SU-DHL-6 (cell line): ENCODE data around the gene DYNLT2.

Experiments
- EZH2phosphoT487 ChIP-seq: fragments of 200-600 bp; sonication (generic), shearing (Covaris generic); conservative IDR thresholded peaks from 2 replicates; pipeline ENCODE4 v1.6.1; 2018; ENCODE audit warnings: mild to moderate bottlenecking, antibody characterized with exemption, low read length, moderate library complexity, mixed read lengths
- TF ChIP-seq, protein P1 (sequence below): fragments of 200-600 bp; sonication (generic); IDR thresholded peaks from one replicate; pipeline ENCODE4 v1.5.1; 2017; ENCODE audit warnings: antibody characterized with exemption, mild to moderate bottlenecking, low read length, moderate library complexity; ENCODE audit not compliant: insufficient read depth, poor library complexity, severe bottlenecking

DNA sequence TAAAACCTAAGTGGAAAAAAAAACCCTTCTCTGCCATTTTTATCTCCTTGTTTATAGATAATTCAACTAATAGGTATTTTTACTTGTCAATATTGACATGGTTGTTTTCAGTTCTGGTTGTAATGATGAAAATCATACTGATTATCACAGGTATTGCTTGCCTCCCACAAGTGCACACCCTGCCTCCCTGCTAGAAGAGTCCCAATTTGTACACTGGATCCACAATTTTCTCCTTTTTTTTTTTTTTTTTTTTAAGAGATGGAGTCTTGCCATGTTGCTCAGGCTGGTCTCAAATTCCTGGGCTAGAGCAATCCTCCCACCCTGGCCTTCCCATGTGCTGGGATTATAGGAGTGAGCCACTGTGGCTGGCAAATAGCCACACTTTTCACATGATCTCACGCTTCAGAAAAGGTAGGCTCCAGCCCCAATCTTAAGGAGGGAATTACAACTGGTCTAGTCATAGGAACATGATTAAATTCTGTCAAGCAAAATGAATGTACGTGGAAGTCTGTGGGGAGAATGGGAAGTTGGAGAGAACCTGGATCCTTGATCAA, 12.3 kb downstream of the DYNLT2 start:
- TF ChIP-seq, protein P1, sequence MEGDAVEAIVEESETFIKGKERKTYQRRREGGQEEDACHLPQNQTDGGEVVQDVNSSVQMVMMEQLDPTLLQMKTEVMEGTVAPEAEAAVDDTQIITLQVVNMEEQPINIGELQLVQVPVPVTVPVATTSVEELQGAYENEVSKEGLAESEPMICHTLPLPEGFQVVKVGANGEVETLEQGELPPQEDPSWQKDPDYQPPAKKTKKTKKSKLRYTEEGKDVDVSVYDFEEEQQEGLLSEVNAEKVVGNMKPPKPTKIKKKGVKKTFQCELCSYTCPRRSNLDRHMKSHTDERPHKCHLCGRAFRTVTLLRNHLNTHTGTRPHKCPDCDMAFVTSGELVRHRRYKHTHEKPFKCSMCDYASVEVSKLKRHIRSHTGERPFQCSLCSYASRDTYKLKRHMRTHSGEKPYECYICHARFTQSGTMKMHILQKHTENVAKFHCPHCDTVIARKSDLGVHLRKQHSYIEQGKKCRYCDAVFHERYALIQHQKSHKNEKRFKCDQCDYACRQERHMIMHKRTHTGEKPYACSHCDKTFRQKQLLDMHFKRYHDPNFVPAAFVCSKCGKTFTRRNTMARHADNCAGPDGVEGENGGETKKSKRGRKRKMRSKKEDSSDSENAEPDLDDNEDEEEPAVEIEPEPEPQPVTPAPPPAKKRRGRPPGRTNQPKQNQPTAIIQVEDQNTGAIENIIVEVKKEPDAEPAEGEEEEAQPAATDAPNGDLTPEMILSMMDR: no peak
- no peak for TF ChIP-seq EZH2phosphoT487
